Gastrocnemius medialis (tissue), 4 donors: Measurements from ENCODE around the gene CACNA2D1.
A peak's percentile ranks its signal among the peaks of the same experiment; 100 is the strongest.

Experiments
- POLR2A ChIP-seq, 2 donors: fragments of 450-650 bp; IDR thresholded peaks; one replicate each; pipeline ENCODE4 v1.6.1; 2017; ENCODE audit warnings: antibody characterized with exemption in 2 of 2, mild to moderate bottlenecking in 2 of 2, moderate library complexity in 2 of 2
- TF ChIP-seq, protein P1 (sequence below), 5 experiments: fragments of 450-650 bp in 3 of 5; fragments of 200-600 bp in 2 of 5; sonication (generic) in 2 of 5; IDR thresholded peaks in 4 of 5; conservative IDR thresholded peaks in 1 of 5; 1 replicate in 4 of 5; 2 replicates in 1 of 5; pipeline ENCODE4 v1.5.1; 2016 to 2019; ENCODE audit warnings: antibody characterized with exemption in 5 of 5, mild to moderate bottlenecking in 3 of 5, moderate library complexity in 3 of 5

DNA sequence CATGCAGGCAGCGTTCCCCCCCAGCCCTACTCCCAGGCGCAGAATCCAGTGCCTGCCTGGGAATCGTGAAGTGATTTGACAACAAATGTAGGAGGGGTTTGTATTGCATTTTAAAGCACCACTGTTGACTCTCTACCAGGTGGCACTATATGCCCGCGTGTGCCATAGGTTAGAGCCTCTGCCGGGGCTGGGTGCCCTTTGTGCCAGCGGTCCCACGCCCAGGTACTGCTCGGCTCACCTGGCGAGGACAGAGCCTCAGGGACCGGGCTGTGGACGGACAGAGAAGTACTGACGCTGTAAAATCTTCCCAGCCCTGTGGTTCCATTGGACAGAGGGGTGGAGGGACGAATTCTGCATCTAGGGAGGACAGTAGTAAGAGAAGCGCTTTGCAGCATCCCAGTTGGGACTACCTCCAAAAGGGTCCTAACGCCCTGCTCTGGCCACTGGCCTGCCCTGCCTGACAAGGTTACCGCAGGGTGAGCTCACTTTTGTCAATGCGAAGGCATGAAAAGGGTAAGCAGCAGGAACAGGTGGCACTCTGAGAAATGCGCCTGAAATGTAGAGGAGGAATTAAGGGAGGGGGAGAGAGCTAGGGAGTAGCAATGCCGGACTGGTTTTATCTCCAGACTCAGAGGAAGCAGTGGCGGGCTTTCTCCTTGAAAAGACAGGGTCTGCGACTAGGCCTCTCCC is 788 bp upstream of the CACNA2D1 start:
- TF ChIP-seq, protein P1, sequence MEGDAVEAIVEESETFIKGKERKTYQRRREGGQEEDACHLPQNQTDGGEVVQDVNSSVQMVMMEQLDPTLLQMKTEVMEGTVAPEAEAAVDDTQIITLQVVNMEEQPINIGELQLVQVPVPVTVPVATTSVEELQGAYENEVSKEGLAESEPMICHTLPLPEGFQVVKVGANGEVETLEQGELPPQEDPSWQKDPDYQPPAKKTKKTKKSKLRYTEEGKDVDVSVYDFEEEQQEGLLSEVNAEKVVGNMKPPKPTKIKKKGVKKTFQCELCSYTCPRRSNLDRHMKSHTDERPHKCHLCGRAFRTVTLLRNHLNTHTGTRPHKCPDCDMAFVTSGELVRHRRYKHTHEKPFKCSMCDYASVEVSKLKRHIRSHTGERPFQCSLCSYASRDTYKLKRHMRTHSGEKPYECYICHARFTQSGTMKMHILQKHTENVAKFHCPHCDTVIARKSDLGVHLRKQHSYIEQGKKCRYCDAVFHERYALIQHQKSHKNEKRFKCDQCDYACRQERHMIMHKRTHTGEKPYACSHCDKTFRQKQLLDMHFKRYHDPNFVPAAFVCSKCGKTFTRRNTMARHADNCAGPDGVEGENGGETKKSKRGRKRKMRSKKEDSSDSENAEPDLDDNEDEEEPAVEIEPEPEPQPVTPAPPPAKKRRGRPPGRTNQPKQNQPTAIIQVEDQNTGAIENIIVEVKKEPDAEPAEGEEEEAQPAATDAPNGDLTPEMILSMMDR (IDR thresholded peaks at IDR 0.05 in 4 of 5, conservative IDR thresholded peaks at IDR 0.05 in 1 of 5), result peak in 2 of 5 experiments; percentile 28 to 30
- TF ChIP-seq POLR2A (IDR thresholded peaks at IDR 0.05), result peak in 1 of 2 donors; percentile 6
